Cardiac muscle cell (in vitro differentiated cells and primary cell): Measurements from ENCODE around the gene CERKL. TPM values are rescaled to one million over a fixed set of nuclear protein-coding genes. Genes with fewer than 3 reads are reported as not detected.

Experiments
- DNase-seq, 2 donors: peaks; one replicate each; pipeline versions ENCODE4 v3.0.0 to v3.0.0-alpha.2; 2010 to 2017; ENCODE audit warnings: low read depth in 1 of 2, low spot score in 1 of 2
- H3K27ac ChIP-seq: fragments of 200-600 bp; sonication (generic); 2 replicates; pipeline ENCODE4 v1.5.1; 2016
- H3K27me3 ChIP-seq: fragments of 200-600 bp; sonication (generic); 2 replicates; pipeline ENCODE4 v1.6.0; 2016; ENCODE audit warnings: control low read depth
- H3K36me3 ChIP-seq: fragments of 200-600 bp; sonication (generic); 2 replicates; pipeline ENCODE4 v1.5.1; 2016; ENCODE audit warnings: control low read depth
- H3K4me1 ChIP-seq: fragments of 200-600 bp; sonication (generic); 2 replicates; pipeline ENCODE4 v1.8.1; 2017; ENCODE audit warnings: low read depth, mild to moderate bottlenecking, mixed run types
- H3K4me3 ChIP-seq: fragments of 200-600 bp; sonication (generic); 2 replicates; pipeline ENCODE4 v1.5.1; 2016; ENCODE audit warnings: mild to moderate bottlenecking
- H3K9me3 ChIP-seq: fragments of 200-600 bp; sonication (generic); 2 replicates; pipeline ENCODE4 v1.5.1; 2017; ENCODE audit warnings: low read depth, mild to moderate bottlenecking, control low read depth
- CTCF ChIP-seq: IDR thresholded peaks from 2 replicates; pipeline ENCODE4 v1.5.1; 2012; ENCODE audit warnings: low read depth, mild to moderate bottlenecking, low read length
- polyA plus RNA-seq: library from polyadenylated mRNA; unstranded; fragments of >200 nt; fragmentation: Nextera tagmentation; extraction: Ambion mirVana; gene quantifications from 2 replicates; pipeline ENCODE4 v1.2.1, GENCODE V29; 2016
- total RNA-seq: library from RNA; depleted of rRNA; stranded (reverse); fragments of >200 nt; gene quantifications from 2 replicates; pipeline ENCODE4 v1.2.3, GENCODE V29; 2016

CERKL gene
- total and polyA plus RNA-seq, 2 experiments from 2014 or later: 0.06 to 0.15 TPM

- no peaks in the 10 kb centered on the region for H3K9me3 ChIP-seq
- no peak for DNase-seq
- H3K36me3 ChIP-seq: no peaks in the 10 kb centered on the region
- no peak overlapping the region for H3K4me3 ChIP-seq
- no peak overlapping the region for H3K27ac ChIP-seq
- TF ChIP-seq CTCF: no peak
- H3K27me3 ChIP-seq: no peaks in the 10 kb centered on the region
- no peaks in the 10 kb centered on the region for H3K4me1 ChIP-seq
Measured at GRCh38 chr2:181607629-181608590, 49.0 kb downstream of the CERKL start.

- Histone ChIP-seq H3K27me3 (no peaks in the 10 kb centered on the region), H3K9me3 (no peaks in the 10 kb centered on the region), H3K36me3 (no peaks in the 10 kb centered on the region), H3K27ac (no peak overlapping the region), H3K4me3 (no peak overlapping the region), H3K4me1 (no peaks in the 10 kb centered on the region)
- DNase-seq: no peak
- no peak for TF ChIP-seq CTCF
Measured at GRCh38 chr2:181605889-181606837, 50.7 kb downstream of the CERKL start.

- Histone ChIP-seq H3K9me3 (no peaks in the 10 kb centered on the region), H3K4me3 (no peak overlapping the region), H3K4me1 (no peaks in the 10 kb centered on the region), H3K27ac (no peak overlapping the region), H3K36me3 (no peaks in the 10 kb centered on the region), H3K27me3 (no peaks in the 10 kb centered on the region)
- DNase-seq: no peak
- no peak for TF ChIP-seq CTCF
Measured at GRCh38 chr2:181602017-181602416, 54.9 kb downstream of the CERKL start.

GRCh38 chr2:181596556-181596955 is 60.3 kb downstream of the CERKL start:
- DNase-seq: peak in 1 of 2 donors; percentile 6

More at GRCh38 chr2:181596556-181596955, 60.3 kb downstream of the CERKL start:
- H3K36me3 ChIP-seq: no peaks in the 10 kb centered on the region
- no peak for TF ChIP-seq CTCF
- no peak overlapping the region for H3K27ac ChIP-seq
- no peaks in the 10 kb centered on the region for H3K9me3 ChIP-seq
- H3K27me3 ChIP-seq: peaks cover 14% of the 10 kb centered on the region
- H3K4me1 ChIP-seq: no peaks in the 10 kb centered on the region
- H3K4me3 ChIP-seq: no peak overlapping the region
